Kidney (tissue), 14 donors: ENCODE results near the gene ZNF627. TPM values are rescaled to one million over a fixed set of nuclear protein-coding genes. Genes with fewer than 3 reads are reported as not detected.
A peak's percentile ranks its signal among the peaks of the same experiment; 100 is the strongest.

Experiments
- DNase-seq, 5 donors: peaks; one replicate each; pipeline ENCODE4 v3.0.0-alpha.2; 2013 to 2020
- FAIRE-seq: peaks from 2 replicates; lab custom pipeline; 2012; peaks lifted over from hg19 to GRCh38; lab: Jason Lieb, UNC
- H3K27ac ChIP-seq, 2 donors: one replicate each; pipeline ENCODE4 v1.7.0; 2013; ENCODE audit warnings: low read depth in 2 of 2, low read length in 2 of 2, inconsistent platforms in 1 of 2
- H3K27me3 ChIP-seq: one replicate; pipeline ENCODE4 v1.7.1; 2013; ENCODE audit warnings: low read length, inconsistent platforms; ENCODE audit not compliant: control insufficient read depth, insufficient read depth
- H3K36me3 ChIP-seq, 3 donors: one replicate each; pipeline versions ENCODE4 v1.7.0 to v1.7.1; 2013; ENCODE audit warnings: low read length in 3 of 3, control low read depth in 1 of 3, inconsistent platforms in 1 of 3; ENCODE audit not compliant: insufficient read depth in 3 of 3, control insufficient read depth in 2 of 3
- H3K4me1 ChIP-seq, 3 donors: one replicate each; pipeline versions ENCODE4 v1.7.0 to v1.7.1; 2013; ENCODE audit warnings: low read length in 3 of 3, inconsistent platforms in 1 of 3, low read depth in 1 of 3; ENCODE audit not compliant: control insufficient read depth in 2 of 3, insufficient read depth in 2 of 3
- H3K4me3 ChIP-seq, 3 donors: one replicate each; pipeline versions ENCODE4 v1.7.0 to v1.8.1; 2013; ENCODE audit warnings: low read length in 3 of 3, control low read depth in 1 of 3, inconsistent platforms in 1 of 3
- H3K9ac ChIP-seq, 3 donors: one replicate each; pipeline versions ENCODE4 v1.7.0 to v1.7.1; 2013; ENCODE audit warnings: low read length in 3 of 3, control low read depth in 1 of 3, inconsistent platforms in 1 of 3
- H3K9me3 ChIP-seq, 3 donors: one replicate each; pipeline versions ENCODE4 v1.7.0 to v1.7.1; 2013; ENCODE audit warnings: low read length in 3 of 3, control low read depth in 1 of 3, inconsistent platforms in 1 of 3; ENCODE audit not compliant: control insufficient read depth in 2 of 3, insufficient read depth in 1 of 3
- intact Hi-C: fragments of 100-400 bp; cut with DNase I; formaldehyde crosslinking; loops from one replicate; pipeline ENCODE4 v1.11.1; 2022
- polyA plus RNA-seq: library from polyadenylated mRNA; stranded (reverse); fragments of 350-450 nt; fragmentation: Illumina TruSeq; extraction: RNeasy Lipid Tissue Mini Kit (QIAGEN cat#74804); gene quantifications from one replicate; pipeline ENCODE4 v1.2.3, GENCODE V29; 2014; ENCODE audit warnings: low read depth, low replicate concordance; ENCODE audit not compliant: insufficient read depth
- total RNA-seq: library from RNA; stranded (reverse); fragmentation: NEBNext Ultra II Directional; extraction: Animal tissue kit (Norgen Biotek cat#: 25700); gene quantifications from one replicate; pipeline ENCODE4 v1.2.1, GENCODE V29; 2021
- TF ChIP-seq, protein P1 (sequence below): IDR thresholded peaks from 3 replicates; pipeline ENCODE4 v1.5.1; 2012; ENCODE audit warnings: mild to moderate bottlenecking, moderate library complexity, borderline replicate concordance; ENCODE audit not compliant: insufficient read depth; ENCODE audit errors: extremely low read depth
- donor health status: control.
- donor health status: control.
- donor health status: control.
- donor health status: control.
- donor health status: control.
- donor health status: DM: yes; HTN: yes; CAD: no.
- donor health status: Normal renal cell carcinoma (clear cell type).

ZNF627 gene
- total and polyA plus RNA-seq, 2 donors from 2014 or later, result 8.4 to 20.8 TPM

DNA sequence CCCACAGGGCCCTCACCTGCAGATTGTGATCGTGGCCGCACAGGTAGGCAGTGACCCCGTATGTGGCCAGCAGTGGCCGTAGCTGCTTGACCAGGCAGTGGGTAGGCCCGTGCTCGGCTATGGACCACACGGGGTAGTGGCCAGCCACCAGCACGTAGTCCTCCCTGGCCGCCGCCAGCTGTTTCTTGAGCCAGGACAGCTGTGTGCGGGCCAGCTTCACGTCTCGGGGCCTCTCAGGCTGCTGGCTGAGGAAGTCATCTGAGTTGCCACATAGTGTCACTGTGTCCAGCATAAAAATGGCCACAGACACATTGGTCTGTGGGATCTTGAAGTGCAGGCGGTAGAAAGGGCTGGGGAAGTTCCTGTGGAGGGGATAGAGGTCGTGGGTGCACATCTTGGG is 21.1 kb upstream of the ZNF627 start:
- Histone ChIP-seq H3K9me3 (no peaks in the 10 kb centered on the region), H3K36me3 (no peaks in the 10 kb centered on the region), H3K27me3 (no peaks in the 10 kb centered on the region), H3K27ac (no peak overlapping the region), H3K4me1 (peaks cover 0 to 10% (median 0%) of the 10 kb centered on the region in 3 donors), H3K9ac (no peak overlapping the region), H3K4me3 (no peak overlapping the region)
- intact Hi-C loops, result no loop called here
- DNase-seq (no peak), FAIRE-seq (no peak)
- TF ChIP-seq, protein P1, sequence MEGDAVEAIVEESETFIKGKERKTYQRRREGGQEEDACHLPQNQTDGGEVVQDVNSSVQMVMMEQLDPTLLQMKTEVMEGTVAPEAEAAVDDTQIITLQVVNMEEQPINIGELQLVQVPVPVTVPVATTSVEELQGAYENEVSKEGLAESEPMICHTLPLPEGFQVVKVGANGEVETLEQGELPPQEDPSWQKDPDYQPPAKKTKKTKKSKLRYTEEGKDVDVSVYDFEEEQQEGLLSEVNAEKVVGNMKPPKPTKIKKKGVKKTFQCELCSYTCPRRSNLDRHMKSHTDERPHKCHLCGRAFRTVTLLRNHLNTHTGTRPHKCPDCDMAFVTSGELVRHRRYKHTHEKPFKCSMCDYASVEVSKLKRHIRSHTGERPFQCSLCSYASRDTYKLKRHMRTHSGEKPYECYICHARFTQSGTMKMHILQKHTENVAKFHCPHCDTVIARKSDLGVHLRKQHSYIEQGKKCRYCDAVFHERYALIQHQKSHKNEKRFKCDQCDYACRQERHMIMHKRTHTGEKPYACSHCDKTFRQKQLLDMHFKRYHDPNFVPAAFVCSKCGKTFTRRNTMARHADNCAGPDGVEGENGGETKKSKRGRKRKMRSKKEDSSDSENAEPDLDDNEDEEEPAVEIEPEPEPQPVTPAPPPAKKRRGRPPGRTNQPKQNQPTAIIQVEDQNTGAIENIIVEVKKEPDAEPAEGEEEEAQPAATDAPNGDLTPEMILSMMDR, result no peak

DNA sequence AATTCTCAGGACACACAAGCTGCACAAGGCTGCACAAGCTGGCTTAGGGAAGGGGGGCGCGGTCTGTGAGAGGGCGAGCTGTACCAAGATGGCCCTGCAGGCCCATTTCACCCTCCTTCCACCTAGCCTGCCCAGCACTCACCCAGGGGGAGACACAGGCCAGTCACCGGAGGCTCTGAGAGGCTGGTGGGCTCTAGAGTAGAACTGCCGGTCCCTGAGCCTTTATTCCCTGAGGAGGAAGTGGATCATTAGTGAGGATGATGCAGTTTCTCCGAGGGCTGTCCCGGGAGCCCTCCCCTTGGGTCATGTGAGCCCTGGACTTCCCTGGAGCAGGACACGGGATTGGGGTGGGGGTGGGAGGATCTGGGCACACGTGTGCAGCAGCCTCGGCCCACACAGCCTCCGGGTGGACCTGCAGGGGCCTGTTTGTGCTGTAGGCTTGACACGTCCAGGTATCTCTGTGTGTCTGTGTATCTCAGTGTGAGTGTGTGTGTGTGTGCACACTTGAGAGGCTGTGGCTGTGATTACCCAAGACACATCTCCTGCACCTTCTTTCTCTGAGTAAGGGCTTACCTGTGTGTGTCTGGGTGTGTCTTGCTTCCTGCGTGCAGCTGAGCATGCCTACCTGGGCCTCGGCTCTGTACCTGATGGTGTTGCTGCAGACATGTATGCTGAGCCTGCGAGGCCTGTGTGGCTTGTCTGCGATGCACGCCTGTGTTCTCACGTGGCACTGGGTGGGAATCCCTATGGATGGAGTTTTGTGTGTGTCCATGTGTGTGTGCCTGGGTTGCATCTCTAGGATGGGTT is 19.6 kb upstream of the ZNF627 start, which contains the start of gene ACP5:
Gene ACP5 (minus strand): TSS at position 195 of the 807 bp plus-strand sequence. CDS start 328 bp downstream, outside the sequence.
- peak within 1 kb of the TSS in 1 of 3 donors; percentile 29 for H3K9ac ChIP-seq
- DNase-seq (peak in 1 of 5 donors; percentile 14), FAIRE-seq (no peak)
- intact Hi-C loops, result no loop called here
- H3K27ac ChIP-seq, result peak within 1 kb of the TSS; percentile 52 to 72
- no peaks in the 10 kb centered on the region for H3K27me3 ChIP-seq
- H3K4me1 ChIP-seq, result peaks cover 0 to 10% (median 0%) of the 10 kb centered on the region in 3 donors
- H3K4me3 ChIP-seq, result peak within 1 kb of the TSS in 2 of 3 donors; percentile 37 to 64
- TF ChIP-seq, protein P1, result no peak
- no peaks in the 10 kb centered on the region for H3K36me3 ChIP-seq
- no peaks in the 10 kb centered on the region for H3K9me3 ChIP-seq

DNA sequence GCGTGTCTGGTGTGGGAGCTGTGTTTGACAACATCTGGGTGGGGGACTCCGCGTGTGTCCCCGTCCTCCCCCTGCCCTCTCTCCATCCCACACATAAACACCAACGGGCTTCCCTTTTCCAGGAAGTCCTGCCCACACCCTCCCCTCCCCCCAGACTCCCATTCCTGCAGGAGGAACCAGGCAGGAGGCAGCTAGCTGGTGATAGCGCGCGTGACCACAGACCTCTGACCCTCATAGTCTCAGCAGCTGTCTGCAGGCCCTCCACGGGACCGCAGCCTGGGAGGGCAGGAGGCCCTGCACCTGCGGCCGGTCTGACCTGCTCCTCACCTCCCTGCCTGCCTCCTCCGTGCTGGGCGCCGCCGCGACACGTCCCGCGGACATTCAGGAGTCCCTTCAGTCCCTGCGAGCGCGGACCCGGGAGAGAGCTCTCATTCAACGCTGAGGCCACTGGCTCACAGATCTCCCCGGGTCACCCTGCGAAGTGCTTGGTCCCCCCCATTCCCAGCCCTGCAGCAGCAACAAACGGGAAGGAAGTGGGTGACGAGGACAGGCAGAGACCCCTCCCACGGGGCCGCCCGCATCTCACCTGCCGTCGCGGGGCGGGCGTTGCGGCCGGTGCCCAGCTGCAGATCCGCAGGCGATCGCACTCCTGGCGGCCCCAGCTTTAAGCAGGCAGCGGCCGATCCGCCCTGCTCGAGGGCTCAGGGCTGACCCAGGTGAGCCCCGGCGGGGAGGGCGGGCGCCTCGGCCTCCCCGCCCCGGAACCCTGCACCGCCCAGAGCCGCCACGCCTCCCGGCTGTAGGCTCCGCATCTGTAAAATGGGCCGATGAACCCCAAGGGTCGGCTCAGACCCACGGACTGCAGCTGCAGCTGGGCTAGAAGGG is 18.8 kb upstream of the ZNF627 start:
- FAIRE-seq, result no peak
- intact Hi-C loops, result no loop called here
- Histone ChIP-seq H3K27me3 (no peaks in the 10 kb centered on the region), H3K27ac (peak overlapping the region; percentile 52 to 72), H3K36me3 (no peaks in the 10 kb centered on the region), H3K9me3 (no peaks in the 10 kb centered on the region), H3K9ac (peak overlapping the region in 1 of 3 donors; percentile 29), H3K4me1 (peaks cover 0 to 10% (median 0%) of the 10 kb centered on the region in 3 donors), H3K4me3 (peak overlapping the region in 2 of 3 donors; percentile 37 to 64)
- peak; percentile 61 to 80 (median 73) for DNase-seq
- TF ChIP-seq, protein P1, result no peak
